Measurements from ENCODE around the gene ELOVL6.

Gene ELOVL6

GRCh38 chr4:110025056-110025455 lies 173.4 kb downstream of the ELOVL6 start:
- Histone ChIP-seq H3K4me3 (ENCODE audit: low read length) (no peak overlapping the region), H3K9me3 (ENCODE audit: insufficient read depth, low read length) (no peaks in the 10 kb centered on the region), H3K36me3 (replicated peaks; ENCODE audit: low read depth, low read length) (no peaks in the 10 kb centered on the region), H3K9ac (ENCODE audit: low read length) (no peak overlapping the region), H3K27ac (ENCODE audit: low read length) (no peak overlapping the region), H2AFZ (ENCODE audit: low read depth, low read length) (no peak overlapping the region), H3K27me3 (ENCODE audit: low read depth, low read length) (peaks cover 13% of the 10 kb centered on the region), H3K4me2 (ENCODE audit: low read length) (no peak overlapping the region), H4K20me1 (ENCODE audit: insufficient read depth, low read length) (no peaks in the 10 kb centered on the region), H3K79me2 (ENCODE audit: low read length) (no peaks in the 10 kb centered on the region), H3K4me1 (ENCODE audit: low read length) (no peaks in the 10 kb centered on the region)
- TF ChIP-seq CTCF (IDR thresholded peaks at IDR 0.05; ENCODE audit: low read depth, low read length): no peak
- TF ChIP-seq EZH2phosphoT487 (IDR thresholded peaks at IDR 0.05; ENCODE audit: low read depth): no peak

GRCh38 chr4:110022457-110022856 lies 176.0 kb downstream of the ELOVL6 start:
- Histone ChIP-seq H4K20me1 (ENCODE audit: insufficient read depth, low read length) (no peaks in the 10 kb centered on the region), H3K79me2 (ENCODE audit: low read length) (no peaks in the 10 kb centered on the region), H3K9ac (ENCODE audit: low read length) (no peak overlapping the region), H3K36me3 (replicated peaks; ENCODE audit: low read depth, low read length) (no peaks in the 10 kb centered on the region), H3K4me1 (ENCODE audit: low read length) (no peaks in the 10 kb centered on the region), H2AFZ (ENCODE audit: low read depth, low read length) (no peak overlapping the region), H3K27ac (ENCODE audit: low read length) (no peak overlapping the region), H3K4me3 (ENCODE audit: low read length) (no peak overlapping the region), H3K4me2 (ENCODE audit: low read length) (no peak overlapping the region), H3K9me3 (ENCODE audit: insufficient read depth, low read length) (no peaks in the 10 kb centered on the region), H3K27me3 (ENCODE audit: low read depth, low read length) (peaks cover 13% of the 10 kb centered on the region)
- TF ChIP-seq EZH2phosphoT487 (IDR thresholded peaks at IDR 0.05; ENCODE audit: low read depth): no peak
- no peak for TF ChIP-seq CTCF (IDR thresholded peaks at IDR 0.05; ENCODE audit: low read depth, low read length)

- Histone ChIP-seq H3K4me2 (ENCODE audit: low read length) (no peak overlapping the region), H3K9ac (ENCODE audit: low read length) (no peak overlapping the region)
Measured at GRCh38 chr4:110020646-110021443, 177.6 kb downstream of the ELOVL6 start.

More at GRCh38 chr4:110020646-110021443, 177.6 kb downstream of the ELOVL6 start:
- H3K27ac ChIP-seq (ENCODE audit: low read length): no peak overlapping the region
- H3K79me2 ChIP-seq (ENCODE audit: low read length): no peaks in the 10 kb centered on the region
- 0 out of 2 replicates have a peak, but pooled peaks cover 2% of the 10 kb centered on the region for H3K27me3 ChIP-seq (ENCODE audit: low read depth, low read length)
- no peaks in the 10 kb centered on the region for H3K36me3 ChIP-seq (replicated peaks; ENCODE audit: low read depth, low read length)
- no peaks in the 10 kb centered on the region for H4K20me1 ChIP-seq (ENCODE audit: insufficient read depth, low read length)
- no peak overlapping the region for H3K4me3 ChIP-seq (ENCODE audit: low read length)
- TF ChIP-seq EZH2phosphoT487 (IDR thresholded peaks at IDR 0.05; ENCODE audit: low read depth) (no peak), CTCF (IDR thresholded peaks at IDR 0.05; ENCODE audit: low read depth, low read length) (no peak)
- H2AFZ ChIP-seq (ENCODE audit: low read depth, low read length): no peak overlapping the region
- H3K9me3 ChIP-seq (ENCODE audit: insufficient read depth, low read length): no peaks in the 10 kb centered on the region
- H3K4me1 ChIP-seq (ENCODE audit: low read length): no peaks in the 10 kb centered on the region

All from OCI-LY3 (cell line).